SK-N-MC (cell line): ENCODE measurements around the gene HOXA6.

ENCODE experiments used
- DNase-seq: peaks from one replicate; pipeline ENCODE4 v3.0.0-alpha.2; 2011; ENCODE audit warnings: low read depth, low spot score
- H3K27ac ChIP-seq: fragments of 200-600 bp; sonication (generic); 2 replicates; pipeline ENCODE4 v1.5.1; 2016; ENCODE audit warnings: mixed run types
- H3K36me3 ChIP-seq: fragments of 200-600 bp; sonication (generic); 2 replicates; pipeline ENCODE4 v1.6.1; 2017; ENCODE audit warnings: antibody characterized with exemption, low read length, mixed read lengths; ENCODE audit not compliant: insufficient read depth
- H3K4me3 ChIP-seq: fragments of 200-600 bp; sonication (generic); 2 replicates; pipeline ENCODE4 v1.5.1; 2016
- H3K9ac ChIP-seq: fragments of 200-600 bp; sonication (generic); 2 replicates; pipeline ENCODE4 v1.8.0; 2017; ENCODE audit warnings: mixed run types, mixed read lengths; ENCODE audit not compliant: insufficient read length
- H3K9me3 ChIP-seq: fragments of 200-600 bp; sonication (generic); 2 replicates; pipeline ENCODE4 v1.6.1; 2017; ENCODE audit warnings: low read depth, mild to moderate bottlenecking, antibody characterized with exemption, low read length, moderate library complexity, mixed read lengths
- EZH2 ChIP-seq: fragments of 200-600 bp; sonication (generic); IDR thresholded peaks from one replicate; pipeline ENCODE4 v1.6.1; 2017; ENCODE audit warnings: antibody characterized with exemption
- FOXP2 ChIP-seq: optimal IDR thresholded peaks from 2 replicates; pipeline ENCODE3; 2011; ENCODE audit warnings: mild to moderate bottlenecking, moderate library complexity; ENCODE audit not compliant: insufficient read depth; ENCODE audit errors: extremely low read length, control extremely low read depth
- POLR2AphosphoS5 ChIP-seq: IDR thresholded peaks from 2 replicates; pipeline ENCODE4 v1.6.1; 2012; ENCODE audit warnings: mild to moderate bottlenecking, low read depth, low read length, borderline replicate concordance

Gene HOXA6

GRCh38 chr7:27112955-27113949, 34.3 kb downstream of the HOXA6 start:
- no peak for DNase-seq
- Histone ChIP-seq H3K27ac (no peak overlapping the region), H3K9ac (no peak overlapping the region), H3K36me3 (no peaks in the 10 kb centered on the region), H3K9me3 (no peaks in the 10 kb centered on the region), H3K4me3 (no peak overlapping the region)
- TF ChIP-seq FOXP2, result no peak
- TF ChIP-seq POLR2AphosphoS5, result no peak
- no peak for TF ChIP-seq EZH2

GRCh38 chr7:27112361-27112760, 35.2 kb downstream of the HOXA6 start:
- no peak for DNase-seq
- H3K9me3 ChIP-seq, result no peaks in the 10 kb centered on the region
- no peak overlapping the region for H3K9ac ChIP-seq
- no peak overlapping the region for H3K27ac ChIP-seq
- no peaks in the 10 kb centered on the region for H3K36me3 ChIP-seq
- TF ChIP-seq EZH2, result no peak
- no peak for TF ChIP-seq FOXP2
- no peak for TF ChIP-seq POLR2AphosphoS5
- H3K4me3 ChIP-seq, result no peak overlapping the region

GRCh38 chr7:27111751-27112277, 35.8 kb downstream of the HOXA6 start:
- H3K9me3 ChIP-seq, result no peaks in the 10 kb centered on the region
- DNase-seq, result no peak
- H3K9ac ChIP-seq, result no peak overlapping the region
- TF ChIP-seq EZH2, result no peak
- no peak for TF ChIP-seq FOXP2
- TF ChIP-seq POLR2AphosphoS5, result no peak
- H3K27ac ChIP-seq, result no peak overlapping the region
- H3K36me3 ChIP-seq, result no peaks in the 10 kb centered on the region
- H3K4me3 ChIP-seq, result no peak overlapping the region

GRCh38 chr7:27111042-27111750, 36.4 kb downstream of the HOXA6 start:
- DNase-seq, result no peak
- Histone ChIP-seq H3K9ac (no peak overlapping the region), H3K36me3 (no peaks in the 10 kb centered on the region), H3K9me3 (no peaks in the 10 kb centered on the region), H3K27ac (no peak overlapping the region), H3K4me3 (peak overlapping the region; percentile 42)
- TF ChIP-seq FOXP2, result no peak
- TF ChIP-seq POLR2AphosphoS5, result no peak
- TF ChIP-seq EZH2, result no peak

GRCh38 chr7:27110186-27111031, 37.2 kb downstream of the HOXA6 start:
- Histone ChIP-seq H3K36me3 (no peaks in the 10 kb centered on the region), H3K9me3 (no peaks in the 10 kb centered on the region), H3K27ac (no peak overlapping the region), H3K4me3 (peak overlapping the region; percentile 42), H3K9ac (no peak overlapping the region)
- DNase-seq, result peak; percentile 24
- TF ChIP-seq POLR2AphosphoS5 (no peak), EZH2 (no peak), FOXP2 (no peak)

- Histone ChIP-seq H3K36me3 (no peaks in the 10 kb centered on the region), H3K9me3 (no peaks in the 10 kb centered on the region), H3K9ac (no peak overlapping the region), H3K27ac (no peak overlapping the region), H3K4me3 (no peak overlapping the region)
- no peak for DNase-seq
- no peak for TF ChIP-seq FOXP2
- no peak for TF ChIP-seq EZH2
- TF ChIP-seq POLR2AphosphoS5, result no peak
Measured at GRCh38 chr7:27109466-27110185, 37.9 kb downstream of the HOXA6 start.

- no peak for DNase-seq
- TF ChIP-seq POLR2AphosphoS5 (no peak), FOXP2 (no peak), EZH2 (no peak)
- H3K27ac ChIP-seq, result no peak overlapping the region
- no peak overlapping the region for H3K4me3 ChIP-seq
- H3K36me3 ChIP-seq, result no peaks in the 10 kb centered on the region
- no peaks in the 10 kb centered on the region for H3K9me3 ChIP-seq
- H3K9ac ChIP-seq, result no peak overlapping the region
Measured at GRCh38 chr7:27108390-27109127, 39.0 kb downstream of the HOXA6 start.
